ENCODE measurements around the gene VAV2. TPM values are rescaled to one million over a fixed set of nuclear protein-coding genes. Genes with fewer than 3 reads are reported as not detected.
"Not testable (repeated sequence)": the region's sequence is repeated elsewhere in the genome, so short reads cannot be mapped to it uniquely, and the experiment has no call there.

VAV2 gene
- total RNA-seq, 1 donor from 2014 or later, result 7.6 TPM

DNA sequence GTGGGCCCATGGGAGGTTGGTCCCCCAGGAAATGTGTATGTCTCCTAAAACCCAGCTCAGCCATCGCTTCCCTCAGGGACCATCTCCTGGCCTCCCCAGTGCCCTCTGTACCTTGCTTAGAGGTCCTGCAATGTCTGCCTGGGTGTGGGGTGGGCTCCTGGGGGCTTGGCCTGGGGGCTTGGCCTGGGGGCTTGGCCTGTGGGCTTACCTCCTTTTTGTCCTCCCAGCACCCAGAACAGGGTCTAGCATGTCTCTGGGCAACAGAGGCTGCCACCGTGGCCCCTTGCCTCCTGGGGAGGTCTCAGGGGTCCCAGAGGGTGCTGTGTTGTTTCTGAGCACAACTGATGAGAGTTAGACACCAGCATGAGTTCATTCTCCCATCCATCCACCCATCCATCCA is 10.7 kb upstream of the VAV2 start:
- intact Hi-C loops (cut with DNase I), result no loop called here
- DNase-seq (ENCODE audit: missing footprints) (peak; percentile 37), ATAC-seq (no peak)

DNA sequence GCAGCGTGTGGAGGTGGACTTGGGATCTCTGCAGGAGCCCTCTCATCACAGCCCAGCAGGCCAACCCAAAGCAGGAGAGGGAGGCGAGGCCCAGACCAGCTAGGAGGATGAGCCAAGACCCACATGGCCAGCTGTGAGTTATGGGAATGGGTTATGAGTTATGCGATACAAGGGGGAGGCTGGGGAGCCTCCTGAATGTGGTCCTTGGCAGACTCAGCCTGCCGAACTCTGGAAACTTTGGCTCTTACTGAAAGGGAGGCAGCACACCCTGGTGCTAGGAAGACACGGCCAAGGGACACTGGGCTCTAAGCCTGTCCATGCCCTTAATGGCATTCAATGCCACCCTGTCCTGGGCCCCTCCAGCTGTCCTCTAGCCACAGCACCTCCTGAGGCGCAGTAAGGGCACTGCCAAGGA is 7.7 kb upstream of the VAV2 start:
- peak; percentile 40 for DNase-seq (ENCODE audit: missing footprints)
- intact Hi-C loops (cut with DNase I), result no loop called here
- no peak for ATAC-seq

DNA sequence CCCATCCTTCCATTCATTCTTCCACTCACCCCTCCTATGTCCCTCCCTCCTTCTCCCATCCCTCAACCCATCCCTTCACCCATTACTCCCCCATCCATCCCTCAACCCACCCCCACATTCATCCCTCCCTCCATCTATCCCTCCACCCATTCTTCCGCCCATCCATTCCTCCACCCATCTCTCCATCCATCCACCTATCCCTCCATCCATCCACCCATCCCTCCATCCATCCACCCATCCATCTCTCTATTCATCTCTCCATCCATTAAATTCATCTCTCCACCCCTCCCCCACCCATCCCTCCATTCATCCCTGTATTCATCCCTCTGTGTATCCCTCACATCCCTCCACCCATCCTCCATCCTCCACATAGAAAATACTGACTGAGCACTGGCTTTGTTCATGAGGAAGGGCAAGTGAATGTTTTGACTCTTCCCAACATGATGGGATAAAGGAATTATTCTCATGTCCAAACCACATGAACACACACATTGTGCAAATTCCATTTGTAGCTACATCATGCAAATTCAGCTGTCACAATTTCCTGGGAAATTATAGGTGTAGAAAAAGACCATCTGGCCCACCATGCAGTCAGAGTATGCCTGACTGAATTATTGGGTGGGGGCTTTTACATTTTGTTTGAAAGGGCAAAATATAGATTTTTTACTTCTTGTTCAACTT is 6.9 kb upstream of the VAV2 start:
- DNase-seq (ENCODE audit: missing footprints) (no peak), ATAC-seq (no peak)
- intact Hi-C loops (cut with DNase I), result no loop called here

DNA sequence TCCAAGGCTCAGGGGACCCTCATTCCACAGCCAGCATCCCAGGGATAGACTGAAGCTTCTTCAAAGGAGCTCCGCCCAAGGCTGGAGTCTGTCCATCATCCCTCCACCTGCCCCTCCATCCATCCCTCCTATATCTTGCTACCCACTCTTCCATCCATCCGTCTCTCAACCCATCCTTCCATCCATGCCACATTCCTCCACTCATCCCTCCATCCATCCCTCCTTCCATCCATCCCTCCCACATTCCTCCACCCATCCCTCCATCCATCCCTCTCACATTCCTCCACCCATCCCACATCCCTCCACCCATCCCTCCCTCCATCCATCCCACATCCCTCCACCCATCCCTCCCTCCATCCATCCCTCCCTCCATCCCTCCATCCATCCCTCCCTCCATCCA is 5.5 kb upstream of the VAV2 start:
- ATAC-seq, result no peak
- no peak for DNase-seq (ENCODE audit: missing footprints)
- intact Hi-C loops (cut with DNase I), result no loop called here

DNA sequence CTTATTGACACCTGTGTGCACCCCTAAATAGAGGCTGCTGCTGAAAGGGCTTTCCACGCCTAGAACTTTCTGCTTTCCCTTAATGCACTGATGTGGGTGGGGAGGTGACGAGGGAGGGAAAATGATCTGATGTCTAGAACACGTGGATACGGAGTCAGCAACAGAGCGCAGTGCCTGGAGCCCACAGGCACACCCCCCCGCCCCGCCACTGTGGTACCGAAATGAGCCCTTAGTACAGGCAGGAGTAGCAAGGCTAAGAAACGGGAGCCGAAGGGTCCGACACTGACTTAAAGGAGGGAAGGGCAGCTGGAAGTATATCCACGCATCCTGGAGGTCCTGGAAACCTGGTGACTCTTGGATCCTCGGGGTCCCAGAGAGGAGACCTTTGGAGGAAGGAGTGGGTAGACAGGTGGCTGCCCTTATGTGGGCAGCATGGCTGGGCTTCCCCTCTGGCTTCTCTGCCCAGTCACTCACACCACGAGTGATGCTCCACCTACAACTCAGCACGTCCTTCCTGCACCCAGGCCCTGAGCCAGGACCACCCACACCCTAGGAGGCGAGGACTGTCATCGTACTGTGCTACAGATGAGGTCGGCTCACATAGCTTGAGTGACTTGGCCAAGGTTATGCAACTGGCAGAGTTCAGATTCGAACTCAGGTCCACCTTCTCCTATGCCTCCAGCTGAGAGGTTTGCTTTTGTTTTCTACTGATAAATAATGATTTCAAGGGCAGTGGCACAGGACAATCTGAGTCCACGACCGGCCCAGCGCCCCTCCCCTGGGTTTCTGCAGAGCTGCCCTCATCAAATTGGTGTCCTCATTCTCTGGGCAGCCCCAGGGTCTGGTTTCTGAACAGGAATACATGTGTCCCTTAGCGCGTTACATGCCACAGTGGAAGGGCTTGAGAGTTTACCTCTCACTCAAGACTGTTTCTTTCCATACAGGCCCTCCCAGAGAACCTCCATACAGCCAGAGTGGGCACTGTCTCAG is 4.7 kb upstream of the VAV2 start:
- intact Hi-C loops (cut with DNase I), result no loop called here
- ATAC-seq, result no peak
- DNase-seq (ENCODE audit: missing footprints), result peak; percentile 65

DNA sequence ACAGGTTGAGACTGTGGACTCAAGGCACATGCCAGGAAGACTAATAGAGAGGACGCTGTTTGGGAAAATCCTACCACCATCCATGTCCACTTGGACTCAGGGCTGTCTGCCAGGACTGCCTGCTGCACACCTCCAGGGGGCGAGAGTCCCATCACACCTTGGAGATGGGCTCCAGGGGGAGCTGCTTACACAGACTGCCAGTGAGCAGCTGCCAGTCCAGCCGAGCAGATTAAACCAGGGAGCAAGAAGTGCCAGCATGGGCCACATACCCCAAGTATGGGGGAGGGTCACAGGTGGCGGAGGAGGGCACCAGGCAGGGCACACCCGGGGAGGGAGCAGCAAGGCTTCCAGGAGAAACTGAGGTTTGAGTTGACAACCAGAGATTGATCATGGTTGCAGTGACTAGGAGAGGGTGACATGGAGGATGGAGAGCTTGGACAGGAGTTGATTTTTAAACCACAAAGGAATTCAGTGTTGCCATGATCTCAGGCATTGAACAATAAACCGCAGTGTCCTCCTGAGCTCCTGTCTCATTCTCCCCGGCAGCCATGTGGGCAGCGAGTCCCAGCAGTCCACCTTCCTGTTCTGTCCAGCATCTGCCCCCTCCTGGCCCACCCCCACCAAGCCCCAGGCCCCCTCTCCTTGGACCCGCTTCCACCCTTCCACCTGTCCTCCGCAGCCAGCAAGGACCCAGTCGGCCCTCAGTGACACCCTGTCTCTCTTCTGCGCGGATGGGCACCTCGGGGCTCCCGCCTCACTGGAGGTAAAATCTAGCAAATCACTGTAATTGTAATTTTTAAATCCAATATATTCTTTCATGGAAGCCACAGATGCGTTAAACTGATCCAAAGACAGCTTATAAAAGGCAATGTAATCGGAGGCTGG is 3.1 kb upstream of the VAV2 start:
- intact Hi-C loops (cut with DNase I), result no loop called here
- no peak for ATAC-seq
- DNase-seq (ENCODE audit: missing footprints), result peak; percentile 43

DNA sequence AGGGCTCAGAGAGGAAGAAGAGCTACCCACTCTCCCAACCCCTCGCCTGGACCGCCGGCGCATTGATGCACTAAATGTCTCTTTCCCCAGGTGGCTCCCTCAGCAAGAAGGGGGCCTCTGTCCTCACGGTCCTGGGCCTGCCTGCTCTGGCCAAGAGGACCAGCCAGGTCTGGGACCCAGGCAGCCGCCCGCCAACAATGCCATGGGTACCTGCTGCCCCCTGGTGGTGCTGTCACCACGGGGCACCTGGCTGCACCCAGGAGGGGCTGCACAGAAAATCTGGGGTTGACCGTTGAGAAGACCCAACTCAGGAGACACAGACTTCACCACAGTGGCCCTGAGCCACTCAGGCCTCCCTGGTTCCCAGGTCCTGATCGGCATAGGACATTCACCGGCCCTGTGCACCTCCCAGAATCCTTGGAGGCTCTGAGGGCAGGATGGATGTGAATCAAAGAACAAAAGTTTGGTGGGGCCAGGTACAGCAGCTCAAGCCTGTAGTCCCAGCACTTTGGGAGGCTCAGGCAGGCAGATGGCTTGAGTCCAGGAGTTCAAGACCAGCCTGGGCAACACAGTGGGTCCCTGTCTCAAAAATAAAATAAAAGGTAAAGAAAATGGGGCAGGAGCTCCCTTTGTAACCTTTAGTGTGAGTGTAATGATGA is 2.4 kb upstream of the VAV2 start:
- DNase-seq (ENCODE audit: missing footprints), result peak; percentile 91
- intact Hi-C loops (cut with DNase I), result loop anchor here (1.0 to 5.0 kb wide), 4 partner anchors 47 to 212 kb away; no protein-coding TSS in a partner anchor
- peak; percentile 77 for ATAC-seq

DNA sequence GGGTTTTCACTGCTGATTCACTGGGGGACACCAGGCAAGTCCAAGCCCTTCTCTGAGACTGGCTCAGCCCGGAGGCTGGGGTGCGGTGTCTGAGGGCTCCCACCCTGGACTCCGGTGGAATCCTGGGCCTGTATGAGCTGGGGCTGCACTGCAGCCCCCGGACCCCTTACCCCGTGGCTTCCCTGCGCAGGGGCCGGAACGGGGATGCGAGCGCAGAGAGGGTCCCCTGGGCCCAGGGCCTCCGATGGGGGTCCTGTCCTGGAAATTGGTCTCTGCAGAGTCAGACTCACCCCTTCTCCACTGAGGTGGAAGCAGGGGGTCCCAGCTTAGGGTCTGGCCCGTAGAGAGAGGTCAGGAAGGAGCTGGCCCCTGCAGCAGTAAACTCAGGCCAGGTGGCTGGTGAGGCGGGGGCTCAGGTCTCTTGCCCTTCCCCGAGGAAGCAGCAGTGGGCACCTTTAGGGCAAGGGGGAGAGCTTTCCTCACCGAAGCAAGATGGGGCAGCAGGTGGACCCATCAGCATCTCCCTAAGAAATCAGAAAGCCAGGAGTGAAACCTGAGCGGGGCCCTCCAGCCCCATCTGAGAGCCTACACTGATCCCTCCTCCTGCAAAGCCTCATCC is 1.6 kb upstream of the VAV2 start:
- ATAC-seq (no peak), DNase-seq (ENCODE audit: missing footprints) (no peak)
- intact Hi-C loops (cut with DNase I), result loop anchor here (1.0 to 5.0 kb wide), 4 partner anchors 46 to 211 kb away; no protein-coding TSS in a partner anchor

DNA sequence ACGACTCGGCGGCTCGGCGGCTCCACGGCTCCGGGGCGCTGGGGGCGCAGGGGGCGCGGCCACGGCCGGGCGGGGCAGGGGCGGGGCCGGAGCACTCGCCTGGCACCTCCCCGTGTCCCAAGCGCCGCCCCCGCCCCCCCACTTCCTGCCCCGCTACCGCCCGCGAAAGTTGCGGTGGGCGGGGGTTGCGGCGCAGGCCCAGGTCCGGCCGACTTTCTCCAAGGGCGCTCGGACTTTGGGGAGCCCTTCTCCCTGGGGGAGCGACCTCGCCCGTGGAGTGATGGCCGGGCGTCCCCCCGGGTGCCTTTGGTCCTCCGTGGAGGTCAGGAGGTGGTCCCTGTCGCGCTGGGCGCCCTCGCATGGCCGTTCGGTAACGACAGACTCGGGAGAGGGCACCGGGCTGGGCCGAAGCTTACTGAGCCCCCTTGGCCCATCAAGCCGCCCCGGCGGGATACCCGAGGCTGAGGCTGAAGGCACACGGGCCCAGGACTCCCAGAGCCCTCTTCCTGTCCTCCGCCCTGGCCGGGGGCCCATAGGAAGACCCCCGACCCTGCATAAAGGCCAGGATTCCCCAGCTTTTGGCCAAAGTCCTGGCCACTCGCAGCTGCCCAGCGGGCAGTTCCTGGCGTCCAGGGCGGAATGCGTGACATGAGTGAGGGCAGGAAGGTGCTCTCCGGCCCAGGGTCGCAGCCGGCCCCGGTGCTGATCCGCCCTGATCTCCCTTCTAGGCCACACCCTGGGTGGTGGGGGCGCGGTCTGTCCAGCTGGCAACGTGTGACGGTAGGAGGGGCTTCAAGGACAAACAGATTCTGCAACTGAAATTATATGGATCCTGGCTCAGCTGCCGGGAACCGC is 883 bp upstream of the VAV2 start:
- DNase-seq (ENCODE audit: missing footprints), result peak; percentile 92
- ATAC-seq, result peak; percentile 88
- intact Hi-C loops (cut with DNase I), result loop anchor here (5.0 kb wide), 2 partner anchors 46 to 76 kb away; no protein-coding TSS in a partner anchor

DNA sequence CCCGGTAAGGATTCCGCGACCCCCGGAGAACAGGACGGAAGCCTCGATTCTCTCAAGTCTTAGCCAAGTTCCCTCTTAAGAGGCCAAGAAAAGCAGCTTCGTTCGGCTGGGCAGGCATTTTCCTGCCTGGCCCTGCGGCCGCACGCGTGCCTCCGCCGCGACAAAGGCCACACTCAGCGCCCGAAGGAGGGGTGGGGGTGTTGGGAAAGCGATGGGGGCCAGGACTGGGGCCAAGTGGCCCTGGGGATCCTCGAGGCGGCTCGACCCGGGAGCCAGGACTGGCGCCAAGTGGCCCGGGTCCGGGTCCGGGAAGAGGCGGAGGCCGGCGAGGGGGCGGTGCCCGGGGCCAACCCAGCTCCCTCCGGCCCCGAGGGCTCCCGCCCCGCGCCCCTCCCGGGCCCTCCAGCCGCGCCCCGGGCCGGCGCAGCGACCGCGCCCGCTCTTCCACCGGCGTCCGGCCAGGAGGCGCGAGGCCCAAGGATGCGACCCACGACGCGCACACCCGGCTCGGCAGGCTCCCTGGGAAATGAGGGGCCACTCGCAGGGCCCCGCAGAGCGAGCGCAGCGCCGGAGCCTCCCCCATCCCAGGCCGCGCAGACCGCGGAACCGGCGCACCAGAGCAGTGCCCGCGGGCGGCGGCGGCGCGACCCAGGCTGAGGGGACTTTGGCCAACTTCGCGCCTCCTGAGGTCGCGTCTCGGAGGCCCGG is 756 bp downstream of the VAV2 start:
- peak; percentile 75 for DNase-seq (ENCODE audit: missing footprints)
- no peak for ATAC-seq
- intact Hi-C loops (cut with DNase I), result loop anchor here (5.0 kb wide), 2 partner anchors 44 to 74 kb away; no protein-coding TSS in a partner anchor

DNA sequence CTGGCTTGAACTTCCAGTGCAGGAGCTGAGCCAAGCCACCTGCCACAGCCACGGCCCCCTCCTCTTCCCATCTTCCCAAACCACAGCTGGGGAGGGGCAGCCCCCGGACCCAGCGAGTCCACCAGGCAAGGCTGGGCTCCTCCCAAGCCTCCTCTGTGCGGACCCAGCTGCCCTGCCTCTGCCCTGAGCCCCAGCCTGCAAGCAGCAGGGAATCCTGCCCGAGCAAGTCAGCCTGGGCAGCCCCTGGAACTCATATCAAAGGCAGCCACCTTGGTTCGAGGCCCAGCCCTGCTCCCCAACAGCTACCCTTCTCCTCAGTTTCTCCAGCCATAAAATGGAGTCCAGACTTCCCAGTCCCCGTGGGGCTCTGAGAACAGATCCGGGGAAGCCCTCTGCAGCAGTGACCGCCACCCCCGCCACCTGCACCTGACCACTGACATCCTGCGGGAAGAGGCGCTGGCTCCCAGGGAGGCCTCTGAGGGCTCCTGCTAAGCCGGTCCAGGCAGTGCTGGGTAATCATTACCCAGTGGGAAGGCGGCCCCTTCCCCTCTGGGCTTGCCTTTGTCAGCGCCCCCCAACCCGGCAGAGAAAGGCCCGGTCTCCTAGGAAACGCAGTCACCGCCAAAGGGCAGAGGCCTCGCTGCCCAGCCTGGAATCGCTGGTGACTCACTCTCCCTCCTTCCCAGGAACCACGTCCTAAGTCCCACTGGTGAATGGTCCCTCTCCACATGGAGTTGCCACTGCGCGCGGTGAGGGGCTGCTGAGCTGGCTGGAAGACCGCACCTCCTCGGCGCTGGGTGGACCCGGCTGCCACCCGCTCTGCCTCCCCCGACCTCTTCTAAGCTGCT is 1.5 kb downstream of the VAV2 start:
- ATAC-seq (no peak), DNase-seq (ENCODE audit: missing footprints) (peak; percentile 68)
- intact Hi-C loops (cut with DNase I), result loop anchor here (5.0 kb wide), 2 partner anchors 43 to 73 kb away; no protein-coding TSS in a partner anchor

DNA sequence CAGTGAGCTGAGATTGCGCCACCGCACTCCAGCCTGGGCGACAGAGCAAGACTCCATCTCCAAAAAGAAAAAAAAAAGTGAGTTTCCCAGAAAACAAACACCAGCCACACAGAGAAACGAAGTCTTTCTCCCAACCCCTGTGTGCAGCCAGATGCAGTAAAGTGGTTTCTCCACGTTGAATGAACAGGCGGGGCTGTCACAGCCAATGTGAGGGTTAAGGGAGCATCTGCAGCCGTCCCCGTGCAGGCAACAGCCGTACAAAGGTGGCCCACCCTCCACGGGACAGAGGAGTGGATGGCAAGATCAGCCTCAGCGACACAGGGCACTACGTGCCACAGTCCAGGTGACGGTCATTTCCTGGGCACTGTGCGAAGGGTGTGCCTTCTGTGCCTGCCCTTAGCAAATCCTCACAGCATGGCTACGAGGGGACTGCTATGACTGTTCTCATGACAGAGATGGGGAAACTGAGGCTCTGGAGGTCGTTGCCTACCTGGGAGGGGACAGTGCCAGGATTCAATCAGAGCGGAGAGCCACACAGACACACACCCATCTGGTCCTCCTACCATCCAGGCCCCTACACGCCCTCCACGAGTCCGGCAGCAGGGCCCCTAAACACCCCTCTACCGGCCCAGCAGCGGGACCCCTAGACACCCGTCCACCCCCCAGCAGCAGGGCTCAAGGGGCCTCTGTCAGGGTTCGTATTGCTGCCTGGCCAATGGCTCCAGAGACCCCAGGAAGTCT is 2.3 kb downstream of the VAV2 start:
- ATAC-seq (no peak), DNase-seq (ENCODE audit: missing footprints) (peak; percentile 53)
- intact Hi-C loops (cut with DNase I), result loop anchor here (5.0 kb wide), 2 partner anchors 42 to 72 kb away; no protein-coding TSS in a partner anchor

DNA sequence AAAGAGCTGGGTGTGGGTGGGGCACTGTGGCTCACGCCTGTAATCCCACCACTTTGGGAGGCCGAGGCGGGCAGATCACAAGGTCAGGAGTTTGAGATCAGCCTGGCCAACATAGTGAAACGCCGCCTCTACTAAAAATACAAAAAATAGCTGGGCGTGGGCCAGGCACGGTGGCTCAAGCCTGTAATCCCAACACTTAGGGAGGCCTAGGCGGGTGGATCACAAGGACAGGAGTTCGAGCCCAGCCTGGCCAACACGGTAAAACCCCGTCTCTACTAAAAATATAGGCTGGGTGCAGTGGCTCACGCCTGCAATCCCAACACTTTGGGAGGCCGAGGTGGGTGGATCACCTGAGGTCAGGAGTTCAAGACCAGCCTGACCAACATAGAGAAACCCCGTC is 3.4 kb downstream of the VAV2 start:
- intact Hi-C loops (cut with DNase I); ATAC-seq; DNase-seq (ENCODE audit: missing footprints): not testable (repeated sequence)

DNA sequence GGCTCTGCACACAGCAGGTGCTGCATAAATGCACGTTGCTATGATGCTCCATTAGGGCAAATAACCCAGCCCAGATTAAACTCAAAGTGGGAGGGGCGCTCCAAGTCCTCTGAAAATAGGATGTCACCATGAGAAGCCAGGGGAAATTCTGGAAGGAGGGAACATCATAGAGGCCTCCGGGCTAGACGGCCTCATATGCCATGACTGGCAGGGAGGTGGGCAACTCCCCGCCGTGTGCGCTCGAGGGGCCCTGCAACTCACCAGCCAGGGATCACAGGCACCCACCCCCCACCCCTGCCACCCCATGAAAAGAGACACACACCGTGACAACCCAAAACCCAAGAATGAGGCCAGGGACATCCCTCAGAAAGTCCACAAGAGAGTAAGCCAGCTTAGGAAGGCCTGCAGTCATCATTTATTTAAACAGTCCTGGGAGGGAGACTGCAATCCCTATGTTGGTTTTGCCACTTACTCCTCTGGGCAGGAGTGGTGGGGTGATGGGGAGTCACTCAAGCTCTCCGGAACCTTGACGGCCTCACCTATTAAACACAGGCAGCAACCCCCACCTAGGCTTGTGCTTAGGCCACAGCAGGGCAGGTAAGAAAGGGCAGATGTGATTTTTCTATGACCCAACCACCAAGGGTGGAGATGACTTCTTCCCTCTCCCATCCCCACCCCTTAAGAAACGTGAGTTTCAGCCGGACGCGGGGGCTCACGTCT is 4.0 kb downstream of the VAV2 start:
- intact Hi-C loops (cut with DNase I), result no loop called here
- peak; percentile 27 for DNase-seq (ENCODE audit: missing footprints)
- ATAC-seq, result no peak

All from Right ventricle myocardium inferior (tissue), 1 donor.